ENCODE results near the gene ATP6V1B1.

ATP6V1B1 gene

DNA sequence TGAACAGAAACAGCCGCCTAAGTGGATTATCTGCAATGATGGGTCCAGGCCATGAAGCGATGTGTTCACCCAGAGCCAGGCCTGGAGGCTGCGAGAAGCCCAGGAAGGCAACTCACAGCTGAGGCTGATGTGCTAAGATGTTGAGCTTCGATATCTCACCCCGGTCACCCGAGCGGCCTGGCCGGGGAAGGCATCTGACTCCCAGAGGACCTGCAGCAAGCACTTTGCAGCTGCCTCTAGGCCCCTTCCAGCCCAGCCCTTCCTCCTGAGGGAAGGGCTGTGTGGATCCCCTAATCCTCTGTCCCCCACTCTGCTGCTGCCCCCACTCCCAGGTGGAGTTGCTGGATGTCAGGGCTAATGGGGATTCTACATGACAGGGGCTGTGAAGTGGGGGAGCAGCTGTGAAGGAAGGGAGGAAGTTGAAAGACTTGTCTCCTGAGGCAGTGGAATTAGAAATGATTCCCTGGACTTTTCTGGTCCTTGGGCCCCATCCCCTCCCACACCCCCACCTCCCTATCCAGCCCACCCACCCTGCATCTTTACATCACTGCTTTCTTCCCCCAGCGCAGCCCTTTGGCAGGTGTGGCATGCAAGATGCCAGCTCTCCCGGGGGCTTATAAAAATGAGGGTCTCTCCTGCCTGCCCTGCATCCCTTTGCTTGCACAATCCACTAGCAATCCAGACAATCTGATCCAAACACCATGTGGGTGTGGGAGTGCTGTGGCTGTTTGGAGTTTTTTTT is 4.3 kb downstream of the ATP6V1B1 start:
- Histone ChIP-seq H3K36me3 (ENCODE audit: control insufficient read depth, insufficient read depth, low read length) (no peaks in the 10 kb centered on the region), H3K9ac (ENCODE audit: low read depth, low read length) (no peak overlapping the region), H3K27ac (ENCODE audit: low read depth, low read length) (no peak overlapping the region), H3K4me1 (ENCODE audit: control insufficient read depth, insufficient read depth, low read length) (peaks cover 35% of the 10 kb centered on the region), H3K27me3 (ENCODE audit: control insufficient read depth, insufficient read depth, low read length) (peaks cover 84% of the 10 kb centered on the region), H3K4me3 (ENCODE audit: low read depth, low read length) (no peak overlapping the region), H3K9me3 (ENCODE audit: control insufficient read depth, insufficient read depth, low read length) (no peaks in the 10 kb centered on the region)

DNA sequence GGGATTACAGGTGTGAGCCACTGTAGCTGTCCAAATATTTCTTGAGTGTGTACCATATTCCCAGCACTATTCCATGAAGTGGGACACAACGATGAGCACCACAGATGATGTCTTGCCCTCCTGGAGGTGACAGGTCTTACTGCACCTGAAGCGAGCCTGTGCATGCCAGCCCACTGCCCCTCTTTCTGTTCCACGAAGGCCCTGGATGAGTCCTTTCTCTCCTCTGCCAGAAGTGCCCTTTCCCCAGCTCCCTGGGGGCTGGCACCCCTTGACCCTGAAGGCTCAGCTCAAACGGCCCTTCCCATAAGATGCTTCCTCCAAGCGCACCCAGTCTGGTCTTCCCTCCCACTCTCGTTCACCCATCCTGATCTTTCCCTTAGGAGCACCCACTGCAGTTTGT is 5.5 kb downstream of the ATP6V1B1 start:
- no peak overlapping the region for H3K4me3 ChIP-seq (ENCODE audit: low read depth, low read length)
- H3K27me3 ChIP-seq (ENCODE audit: control insufficient read depth, insufficient read depth, low read length): peaks cover 92% of the 10 kb centered on the region
- no peaks in the 10 kb centered on the region for H3K9me3 ChIP-seq (ENCODE audit: control insufficient read depth, insufficient read depth, low read length)
- H3K4me1 ChIP-seq (ENCODE audit: control insufficient read depth, insufficient read depth, low read length): peaks cover 32% of the 10 kb centered on the region
- H3K9ac ChIP-seq (ENCODE audit: low read depth, low read length): no peak overlapping the region
- no peak overlapping the region for H3K27ac ChIP-seq (ENCODE audit: low read depth, low read length)
- H3K36me3 ChIP-seq (ENCODE audit: control insufficient read depth, insufficient read depth, low read length): no peaks in the 10 kb centered on the region

DNA sequence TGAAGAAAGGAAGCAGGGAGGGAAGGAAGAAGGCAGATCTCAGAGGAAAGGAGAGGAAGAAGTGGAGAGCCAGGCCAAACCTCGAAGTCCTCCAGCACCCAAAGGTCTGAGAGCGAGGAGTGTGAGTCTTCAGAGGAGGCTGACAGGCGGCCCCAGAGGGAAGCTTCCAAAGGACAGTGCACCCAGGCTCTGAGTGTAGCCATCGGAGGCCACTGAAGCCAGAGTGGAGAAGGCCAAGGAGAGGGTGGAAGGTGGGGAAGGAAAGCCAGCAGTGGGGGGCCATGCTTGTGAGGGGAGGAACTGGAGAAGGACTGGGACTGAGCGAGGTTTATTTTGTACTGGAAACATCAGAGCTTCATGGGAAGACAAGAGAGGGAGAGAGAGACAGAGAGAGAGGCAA is 6.0 kb downstream of the ATP6V1B1 start:
- Histone ChIP-seq H3K27me3 (ENCODE audit: control insufficient read depth, insufficient read depth, low read length) (peaks cover 92% of the 10 kb centered on the region), H3K27ac (ENCODE audit: low read depth, low read length) (no peak overlapping the region), H3K9ac (ENCODE audit: low read depth, low read length) (no peak overlapping the region), H3K4me1 (ENCODE audit: control insufficient read depth, insufficient read depth, low read length) (peaks cover 32% of the 10 kb centered on the region), H3K9me3 (ENCODE audit: control insufficient read depth, insufficient read depth, low read length) (no peaks in the 10 kb centered on the region), H3K36me3 (ENCODE audit: control insufficient read depth, insufficient read depth, low read length) (no peaks in the 10 kb centered on the region), H3K4me3 (ENCODE audit: low read depth, low read length) (no peak overlapping the region)

DNA sequence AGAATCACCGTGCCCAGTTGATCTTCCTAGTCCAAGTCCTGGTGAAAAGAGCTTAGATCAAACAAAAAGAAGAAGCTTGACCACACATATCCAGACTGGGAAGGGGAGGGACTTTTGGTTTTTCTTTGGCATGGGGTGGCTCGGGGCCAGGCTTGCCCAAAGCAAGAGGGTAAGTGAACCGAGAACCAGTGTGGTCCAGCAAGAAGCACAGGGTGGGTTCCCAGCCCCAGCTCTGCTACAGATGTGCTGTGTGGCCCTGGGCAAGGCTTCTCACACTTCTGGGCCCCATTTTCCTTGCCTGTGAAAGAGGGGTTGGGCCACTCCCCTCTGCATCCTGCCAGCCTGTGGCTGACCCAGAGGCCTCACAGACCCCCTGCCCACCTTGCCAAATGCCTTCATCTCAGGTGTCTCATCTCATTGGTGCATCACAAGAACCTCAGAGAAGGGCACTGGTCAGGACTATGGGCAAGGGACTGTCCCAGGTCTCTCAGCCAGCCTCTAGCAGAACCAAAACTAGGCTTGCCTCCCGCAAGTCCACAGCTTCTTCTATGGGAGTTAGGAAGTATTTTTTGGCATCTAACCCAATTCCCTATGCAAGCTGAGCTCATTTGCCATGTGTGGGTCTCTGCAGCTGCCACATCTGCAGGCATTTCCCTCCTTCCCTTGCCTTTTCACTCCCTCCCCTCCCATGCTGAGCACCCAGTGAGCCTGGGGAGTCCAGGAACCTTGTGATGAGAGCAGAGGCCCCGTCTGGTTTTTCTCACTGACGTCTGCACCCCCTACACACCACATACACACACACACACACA is 6.9 kb downstream of the ATP6V1B1 start:
- H3K9ac ChIP-seq (ENCODE audit: low read depth, low read length): no peak overlapping the region
- H3K36me3 ChIP-seq (ENCODE audit: control insufficient read depth, insufficient read depth, low read length): no peaks in the 10 kb centered on the region
- no peaks in the 10 kb centered on the region for H3K9me3 ChIP-seq (ENCODE audit: control insufficient read depth, insufficient read depth, low read length)
- H3K4me3 ChIP-seq (ENCODE audit: low read depth, low read length): no peak overlapping the region
- peaks cover 94% of the 10 kb centered on the region for H3K27me3 ChIP-seq (ENCODE audit: control insufficient read depth, insufficient read depth, low read length)
- no peak overlapping the region for H3K27ac ChIP-seq (ENCODE audit: low read depth, low read length)
- H3K4me1 ChIP-seq (ENCODE audit: control insufficient read depth, insufficient read depth, low read length): peaks cover 32% of the 10 kb centered on the region

DNA sequence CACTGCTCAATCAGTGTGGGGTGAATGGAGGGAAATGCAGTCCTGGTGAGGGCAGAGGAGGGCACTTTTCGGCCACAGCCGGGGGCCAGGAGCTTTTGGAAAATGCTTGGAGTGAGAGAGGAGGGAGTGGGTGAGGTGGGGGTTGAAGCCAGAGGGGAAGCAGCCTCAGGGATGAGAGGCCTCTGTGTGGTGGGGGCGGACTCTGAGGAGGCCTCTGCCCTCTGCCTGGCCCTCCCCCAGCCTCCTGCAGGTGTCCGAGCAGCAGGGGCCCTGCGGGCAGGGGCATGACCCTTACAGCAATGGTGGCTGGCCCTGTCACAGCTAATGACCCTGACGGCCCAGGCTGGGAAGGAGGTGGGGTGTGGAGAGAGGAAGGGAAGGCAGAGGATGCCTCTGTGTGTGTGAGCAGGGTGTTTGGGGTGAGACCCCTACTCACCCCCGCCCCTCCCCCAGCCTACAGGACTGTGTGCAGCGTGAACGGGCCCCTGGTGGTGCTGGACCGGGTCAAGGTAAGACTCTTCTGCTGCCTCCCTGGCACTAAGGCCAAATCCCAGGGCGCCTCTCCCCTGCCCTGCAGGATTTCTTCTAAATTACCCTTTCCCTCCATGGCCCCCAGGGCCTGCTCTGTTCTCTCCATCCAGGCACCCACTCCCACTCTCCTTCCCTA is 7.6 kb downstream of the ATP6V1B1 start:
- no peak overlapping the region for H3K27ac ChIP-seq (ENCODE audit: low read depth, low read length)
- peaks cover 94% of the 10 kb centered on the region for H3K27me3 ChIP-seq (ENCODE audit: control insufficient read depth, insufficient read depth, low read length)
- peaks cover 24% of the 10 kb centered on the region for H3K4me1 ChIP-seq (ENCODE audit: control insufficient read depth, insufficient read depth, low read length)
- H3K9me3 ChIP-seq (ENCODE audit: control insufficient read depth, insufficient read depth, low read length): no peaks in the 10 kb centered on the region
- H3K9ac ChIP-seq (ENCODE audit: low read depth, low read length): no peak overlapping the region
- no peaks in the 10 kb centered on the region for H3K36me3 ChIP-seq (ENCODE audit: control insufficient read depth, insufficient read depth, low read length)
- no peak overlapping the region for H3K4me3 ChIP-seq (ENCODE audit: low read depth, low read length)

DNA sequence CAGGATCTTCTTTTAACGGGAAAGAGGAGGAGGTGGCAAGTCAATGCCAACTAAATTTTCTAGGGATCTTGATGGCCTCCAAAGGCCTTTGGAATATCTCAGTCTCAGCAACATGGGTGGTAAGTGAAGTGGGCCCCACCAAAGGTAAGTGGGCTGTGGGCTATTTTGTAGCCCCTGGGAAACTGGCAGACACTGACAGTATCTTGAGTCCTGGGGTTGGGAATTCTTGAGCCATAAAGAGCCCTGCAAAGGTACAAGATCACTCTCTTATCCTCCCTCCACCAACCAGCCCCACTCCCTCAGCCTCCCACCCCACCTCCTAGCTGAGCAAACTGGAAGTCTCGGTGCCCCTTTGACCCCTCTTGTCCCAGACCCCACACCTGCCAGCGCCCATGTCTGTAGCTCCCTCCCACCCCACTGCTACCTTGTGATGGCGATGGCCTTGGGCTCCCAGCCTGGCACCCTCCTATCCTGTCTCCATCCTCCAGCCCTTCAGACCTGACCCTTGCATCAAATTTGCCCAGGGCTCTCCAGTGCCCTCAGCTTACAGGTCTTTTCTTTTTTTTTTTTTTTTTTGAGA is 8.5 kb downstream of the ATP6V1B1 start:
- Histone ChIP-seq H3K27ac (ENCODE audit: low read depth, low read length) (no peak overlapping the region), H3K27me3 (ENCODE audit: control insufficient read depth, insufficient read depth, low read length) (peaks cover 93% of the 10 kb centered on the region), H3K9ac (ENCODE audit: low read depth, low read length) (no peak overlapping the region), H3K4me1 (ENCODE audit: control insufficient read depth, insufficient read depth, low read length) (peaks cover 18% of the 10 kb centered on the region), H3K36me3 (ENCODE audit: control insufficient read depth, insufficient read depth, low read length) (no peaks in the 10 kb centered on the region), H3K4me3 (ENCODE audit: low read depth, low read length) (no peak overlapping the region), H3K9me3 (ENCODE audit: control insufficient read depth, insufficient read depth, low read length) (no peaks in the 10 kb centered on the region)

DNA sequence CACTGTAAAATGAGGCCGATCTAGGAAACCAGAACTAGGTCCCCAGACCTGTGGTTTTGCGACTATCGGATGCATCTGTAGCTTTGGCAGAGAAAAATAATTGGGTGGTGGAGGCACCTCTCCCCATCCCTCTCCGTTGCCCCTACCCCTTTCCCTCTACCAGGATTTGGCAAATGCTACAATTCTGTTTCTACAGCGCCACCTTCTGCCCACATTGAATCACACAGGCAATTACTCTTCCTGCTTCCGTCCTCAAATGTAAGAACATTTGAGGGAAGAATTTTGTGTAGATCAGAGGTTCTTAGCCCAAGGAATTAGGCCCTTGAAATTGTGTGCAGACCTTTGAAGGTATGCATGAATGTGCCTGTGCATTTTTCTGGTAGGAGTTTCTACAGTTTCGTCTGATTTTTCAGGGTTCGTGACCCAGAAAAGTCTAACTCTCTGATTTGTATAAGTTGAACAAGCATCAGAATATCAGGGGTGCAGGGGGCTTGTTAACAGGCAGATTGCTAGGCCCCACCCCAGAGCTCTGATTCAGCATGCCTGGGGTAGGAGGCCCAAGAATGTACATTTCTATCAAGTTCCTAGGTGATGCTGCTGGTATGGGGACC is 11.2 kb downstream of the ATP6V1B1 start:
- H3K9ac ChIP-seq (ENCODE audit: low read depth, low read length): no peak overlapping the region
- peaks cover 13% of the 10 kb centered on the region for H3K4me1 ChIP-seq (ENCODE audit: control insufficient read depth, insufficient read depth, low read length)
- H3K9me3 ChIP-seq (ENCODE audit: control insufficient read depth, insufficient read depth, low read length): no peaks in the 10 kb centered on the region
- no peak overlapping the region for H3K4me3 ChIP-seq (ENCODE audit: low read depth, low read length)
- peaks cover 70% of the 10 kb centered on the region for H3K27me3 ChIP-seq (ENCODE audit: control insufficient read depth, insufficient read depth, low read length)
- no peaks in the 10 kb centered on the region for H3K36me3 ChIP-seq (ENCODE audit: control insufficient read depth, insufficient read depth, low read length)
- H3K27ac ChIP-seq (ENCODE audit: low read depth, low read length): no peak overlapping the region

DNA sequence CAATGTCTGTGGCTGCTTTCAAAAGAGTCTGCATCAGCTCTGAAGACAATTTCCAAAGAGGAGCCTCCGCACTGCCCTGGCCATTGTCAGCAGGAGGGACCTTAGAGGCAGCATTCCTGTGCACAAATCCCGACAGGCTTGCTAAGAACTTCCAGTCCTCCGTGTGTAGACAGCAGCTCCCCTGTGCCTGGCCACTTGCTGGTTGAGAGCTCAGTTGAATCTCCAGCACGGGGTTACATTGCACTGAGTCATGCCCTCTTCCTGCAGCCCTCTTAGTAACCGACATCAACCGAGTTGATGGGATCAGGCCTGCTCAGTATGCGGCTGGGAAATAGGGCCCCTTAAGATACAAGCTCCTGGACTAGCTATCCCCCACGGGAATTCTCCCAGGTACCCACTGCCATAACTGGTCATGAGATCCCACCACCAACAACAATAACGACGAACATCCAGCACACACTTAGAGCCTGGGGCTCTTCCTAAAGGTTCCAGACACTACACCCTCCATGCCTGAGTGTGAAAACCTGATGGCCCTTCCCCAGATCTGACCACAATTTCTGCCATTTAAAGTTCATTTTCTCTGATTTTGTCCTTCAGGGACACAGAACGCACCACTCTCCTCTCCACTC is 12.0 kb downstream of the ATP6V1B1 start:
- no peaks in the 10 kb centered on the region for H3K9me3 ChIP-seq (ENCODE audit: control insufficient read depth, insufficient read depth, low read length)
- peaks cover 63% of the 10 kb centered on the region for H3K27me3 ChIP-seq (ENCODE audit: control insufficient read depth, insufficient read depth, low read length)
- peaks cover 12% of the 10 kb centered on the region for H3K4me1 ChIP-seq (ENCODE audit: control insufficient read depth, insufficient read depth, low read length)
- H3K27ac ChIP-seq (ENCODE audit: low read depth, low read length): no peak overlapping the region
- H3K4me3 ChIP-seq (ENCODE audit: low read depth, low read length): no peak overlapping the region
- no peak overlapping the region for H3K9ac ChIP-seq (ENCODE audit: low read depth, low read length)
- no peaks in the 10 kb centered on the region for H3K36me3 ChIP-seq (ENCODE audit: control insufficient read depth, insufficient read depth, low read length)

DNA sequence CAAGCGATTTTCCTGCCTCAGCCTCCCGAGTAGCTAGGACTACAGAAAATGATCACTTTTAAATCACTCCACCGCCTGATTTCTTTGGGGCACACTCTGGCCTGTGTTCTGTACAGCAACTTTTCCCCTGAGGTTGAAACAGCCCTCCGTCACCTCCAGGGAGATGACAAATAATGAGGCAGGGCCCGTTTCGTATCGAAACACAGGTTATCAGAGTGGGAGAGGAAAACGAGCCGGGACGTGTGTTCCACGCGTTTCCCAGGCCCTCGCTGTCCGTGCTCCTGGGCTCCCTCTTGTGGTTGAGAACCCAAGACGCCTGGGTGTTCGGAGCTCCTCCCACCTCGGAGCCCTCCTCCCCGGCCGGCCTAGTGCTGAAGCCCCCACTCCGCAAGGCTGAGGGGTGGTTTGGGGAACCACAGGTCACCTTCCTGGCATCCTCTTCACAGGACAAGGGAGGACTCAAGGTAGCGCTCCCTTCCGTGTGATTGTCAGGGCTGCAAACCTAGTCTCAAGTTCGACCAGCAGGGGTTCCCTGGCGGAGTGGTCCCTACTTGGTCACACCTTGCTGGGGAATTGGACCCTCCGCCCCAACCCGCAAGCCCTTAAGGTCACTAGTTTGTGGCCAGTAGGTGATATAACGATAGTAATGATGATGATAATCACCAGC is 12.8 kb downstream of the ATP6V1B1 start:
- Histone ChIP-seq H3K36me3 (ENCODE audit: control insufficient read depth, insufficient read depth, low read length) (no peaks in the 10 kb centered on the region), H3K27me3 (ENCODE audit: control insufficient read depth, insufficient read depth, low read length) (peaks cover 56% of the 10 kb centered on the region), H3K4me3 (ENCODE audit: low read depth, low read length) (peak overlapping the region; percentile 49), H3K4me1 (ENCODE audit: control insufficient read depth, insufficient read depth, low read length) (peaks cover 5% of the 10 kb centered on the region), H3K9ac (ENCODE audit: low read depth, low read length) (no peak overlapping the region), H3K9me3 (ENCODE audit: control insufficient read depth, insufficient read depth, low read length) (no peaks in the 10 kb centered on the region), H3K27ac (ENCODE audit: low read depth, low read length) (no peak overlapping the region)

DNA sequence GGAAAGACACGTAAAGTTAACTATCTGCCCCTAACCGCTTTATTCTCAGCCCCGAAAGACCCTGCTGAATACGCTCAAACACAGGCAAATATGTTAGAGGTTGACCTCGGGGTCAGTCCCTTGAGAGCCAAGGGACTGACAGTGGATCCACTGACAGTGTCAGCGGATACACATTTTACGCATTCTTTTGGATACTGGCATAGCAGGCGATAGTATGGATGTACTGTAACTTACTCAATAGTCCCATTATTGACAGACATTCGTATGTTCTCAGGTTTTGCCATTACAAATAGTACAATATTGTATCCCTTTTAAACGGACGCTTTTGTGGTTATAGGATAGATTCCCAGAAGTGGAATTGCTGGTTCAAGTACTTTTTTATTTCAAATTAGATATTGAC is 13.4 kb downstream of the ATP6V1B1 start:
- Histone ChIP-seq H3K27me3 (ENCODE audit: control insufficient read depth, insufficient read depth, low read length) (peaks cover 55% of the 10 kb centered on the region), H3K36me3 (ENCODE audit: control insufficient read depth, insufficient read depth, low read length) (no peaks in the 10 kb centered on the region)

More for the DNA sequence above, 13.4 kb downstream of the ATP6V1B1 start:
- H3K27ac ChIP-seq (ENCODE audit: low read depth, low read length): no peak overlapping the region
- H3K9me3 ChIP-seq (ENCODE audit: control insufficient read depth, insufficient read depth, low read length): no peaks in the 10 kb centered on the region
- H3K4me1 ChIP-seq (ENCODE audit: control insufficient read depth, insufficient read depth, low read length): peaks cover 5% of the 10 kb centered on the region
- no peak overlapping the region for H3K4me3 ChIP-seq (ENCODE audit: low read depth, low read length)
- H3K9ac ChIP-seq (ENCODE audit: low read depth, low read length): no peak overlapping the region

Data from HUES48 (cell line).